Transverse colon (tissue), 4 donors: ENCODE results near the gene CRELD2. TPM values are rescaled to one million over a fixed set of nuclear protein-coding genes. Genes with fewer than 3 reads are reported as not detected.

Experiments
- DNase-seq: peaks from one replicate; pipeline ENCODE4 v3.0.0-alpha.2; 2019
- H3K27ac ChIP-seq, 4 donors: fragments of 200-600 bp; sonication (generic); 2 replicates each; pipeline ENCODE4 v1.5.1; 2016 to 2018; ENCODE audit warnings: inconsistent platforms in 4 of 4
- H3K27me3 ChIP-seq: fragments of 200-600 bp; sonication (generic); 2 replicates; pipeline ENCODE4 v1.5.1; 2017; ENCODE audit warnings: inconsistent platforms
- H3K36me3 ChIP-seq, 4 donors: fragments of 200-600 bp; sonication (generic); 2 replicates each; pipeline ENCODE4 v1.5.1; 2017 to 2019; ENCODE audit warnings: inconsistent platforms in 4 of 4
- H3K4me1 ChIP-seq, 4 donors: fragments of 200-600 bp; sonication (generic); 2 replicates each; pipeline ENCODE4 v1.5.1; 2017 to 2020; ENCODE audit warnings: inconsistent platforms in 4 of 4
- H3K4me3 ChIP-seq, 4 donors: fragments of 200-600 bp; sonication (generic); 1 replicate in 1 of 4; 2 replicates in 3 of 4; pipeline versions ENCODE4 v1.5.1 to v1.6.1; 2017 to 2019; ENCODE audit warnings: inconsistent platforms in 4 of 4
- H3K9me3 ChIP-seq, 2 donors: fragments of 200-600 bp; sonication (generic); 2 replicates each; pipeline ENCODE4 v1.5.1; 2017 to 2019; ENCODE audit warnings: inconsistent platforms in 2 of 2
- EP300 ChIP-seq: sonication (generic); formaldehyde crosslinking; IDR thresholded peaks from one replicate; pipeline ENCODE4 v1.6.1; 2017; ENCODE audit warnings: antibody characterized with exemption, low read depth
- POLR2A ChIP-seq: fragments of 450-650 bp; IDR thresholded peaks from one replicate; pipeline ENCODE4 v1.6.1; 2016; ENCODE audit warnings: antibody characterized with exemption, mild to moderate bottlenecking, moderate library complexity
- POLR2AphosphoS5 ChIP-seq, 3 donors: sonication (generic); formaldehyde crosslinking; IDR thresholded peaks; one replicate each; pipeline ENCODE4 v1.6.1; 2016; ENCODE audit warnings: antibody characterized with exemption in 3 of 3
- WGBS, 2 donors: methylation state at CpG; one replicate each; pipeline ENCODE4 v1.1.5; 2018; ENCODE audit warnings: low coverage in 1 of 2; 5-methylcytosine and 5-hydroxymethylcytosine counted together
- in situ Hi-C, 4 donors: fragments of 200-750 bp; cut with MboI; loops; one replicate each; pipeline versions ENCODE4 v1.15.0 to v1.15.1; 2017; ENCODE audit warnings: low sequenced_read_pairs in 3 of 4, low pct_ligation_motif_present in 1 of 4, low pct_unique_long_range_greater_than_20kb in 1 of 4
- intact Hi-C: fragments of 100-400 bp; cut with DNase I; formaldehyde crosslinking; loops from one replicate; pipeline ENCODE4 v1.15.1; 2023; ENCODE audit warnings: low total_unique reads
- total RNA-seq, 4 donors: library from RNA; depleted of rRNA; stranded (reverse); fragments of >200 nt; gene quantifications; one replicate each; pipeline ENCODE4 v1.1.0, GENCODE V29; 2016
- TF ChIP-seq, protein P1 (sequence below), 5 experiments: fragments of 200-600 bp in 3 of 5; fragments of 450-650 bp in 2 of 5; sonication (generic) in 3 of 5; IDR thresholded peaks; 1 replicate in 2 of 5; 2 replicates in 3 of 5; pipeline ENCODE4 v1.5.1; 2016 to 2017; ENCODE audit warnings: antibody characterized with exemption in 5 of 5, inconsistent platforms in 3 of 5, mild to moderate bottlenecking in 2 of 5, moderate library complexity in 1 of 5

Gene CRELD2
- total RNA-seq, 4 donors from 2014 or later, result 31.0 to 37.9 (median 36.4) TPM

DNA sequence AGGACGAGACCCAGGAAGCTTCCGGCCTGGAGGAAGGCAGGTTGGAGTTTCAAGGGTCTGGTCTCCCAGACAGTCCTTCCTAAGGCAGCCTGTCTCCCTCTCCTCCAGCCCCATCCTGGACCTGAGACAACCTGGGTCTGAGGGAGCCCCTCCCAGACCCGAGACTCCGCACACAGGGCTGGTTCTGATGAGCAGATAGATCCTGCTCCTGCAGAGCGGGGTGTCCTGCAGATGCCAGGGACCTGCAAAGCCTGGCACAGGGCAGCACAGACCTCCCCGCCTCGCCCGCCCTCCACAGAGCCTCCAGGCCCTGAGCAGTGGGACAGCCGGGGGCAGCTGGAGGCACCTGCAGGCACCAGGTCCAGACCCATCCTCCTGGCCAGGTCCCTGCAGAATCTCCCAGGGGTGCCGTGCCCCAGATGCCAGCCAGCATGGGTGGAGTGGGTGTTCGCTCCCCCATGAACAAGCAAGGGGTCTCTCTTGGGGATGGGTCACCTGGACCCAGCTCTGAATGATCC lies 49.9 kb downstream of the CRELD2 start:
- 87 to 100% methylated on average over 1 to 4 of the region's 11 CpGs for WGBS, 2 donors
- intact Hi-C loops, result no loop called here
- DNase-seq, result no peak

DNA sequence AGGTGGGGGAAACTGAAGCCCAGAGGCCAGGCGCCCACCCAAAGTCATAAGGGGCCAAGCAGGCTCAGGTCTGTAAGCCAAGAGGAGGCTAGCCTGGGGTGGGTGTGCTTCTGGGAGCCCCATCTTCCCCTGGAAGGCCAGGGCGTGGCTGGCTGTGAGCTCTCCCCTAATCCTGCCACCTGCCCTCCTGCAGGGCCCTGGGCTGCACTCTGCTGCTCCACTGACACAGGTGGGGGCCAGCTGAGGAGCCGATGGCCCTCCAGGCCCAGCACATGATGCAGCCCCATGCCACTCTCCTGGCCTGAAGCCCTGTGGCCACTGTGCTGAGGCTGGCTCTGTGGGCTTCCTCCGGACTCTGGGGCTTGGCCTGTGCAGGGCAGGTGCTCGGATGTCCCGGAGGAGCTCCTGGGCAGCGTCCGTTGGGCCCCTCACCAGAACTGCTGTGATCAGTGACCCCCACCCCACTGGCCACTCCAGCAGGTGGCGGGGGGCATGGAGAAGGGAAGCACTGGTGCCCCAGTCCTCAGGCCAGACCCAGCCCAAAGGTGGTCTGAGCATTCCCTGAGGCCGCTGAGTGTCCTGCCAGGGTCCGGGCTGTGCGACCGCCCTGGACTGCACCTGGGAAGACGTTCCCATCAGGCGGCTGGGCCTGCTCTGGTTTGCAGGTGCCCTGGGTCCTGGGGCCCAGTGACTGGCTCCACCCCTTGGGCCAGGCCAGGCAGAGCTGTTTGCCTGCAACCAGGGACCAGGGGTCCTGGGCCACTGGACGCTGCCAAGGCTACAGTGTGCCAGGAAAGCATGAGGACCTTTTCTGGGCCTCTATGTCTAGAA lies 50.6 kb downstream of the CRELD2 start:
- H3K4me3 ChIP-seq, result no peak overlapping the region
- intact Hi-C loops (no loop called here), in situ Hi-C loops (loop anchor here in 1 of 4 donors (25.0 kb wide), 1 partner anchor 107 kb away; the partner anchor contains the start of gene ZBED4)
- no peaks in the 10 kb centered on the region for H3K36me3 ChIP-seq
- no peaks in the 10 kb centered on the region for H3K27me3 ChIP-seq
- H3K27ac ChIP-seq, result peak overlapping the region in 3 of 4 donors; percentile 94 to 95 (median 95)
- DNase-seq, result no peak
- H3K4me1 ChIP-seq, result peaks cover 35 to 55% (median 50%) of the 10 kb centered on the region in 4 donors
- WGBS, 2 donors, result 96% methylated on average over 13 of the region's 16 CpGs; no CpG with 5 or more reads in 1 of the 2 donors
- TF ChIP-seq, protein P1, sequence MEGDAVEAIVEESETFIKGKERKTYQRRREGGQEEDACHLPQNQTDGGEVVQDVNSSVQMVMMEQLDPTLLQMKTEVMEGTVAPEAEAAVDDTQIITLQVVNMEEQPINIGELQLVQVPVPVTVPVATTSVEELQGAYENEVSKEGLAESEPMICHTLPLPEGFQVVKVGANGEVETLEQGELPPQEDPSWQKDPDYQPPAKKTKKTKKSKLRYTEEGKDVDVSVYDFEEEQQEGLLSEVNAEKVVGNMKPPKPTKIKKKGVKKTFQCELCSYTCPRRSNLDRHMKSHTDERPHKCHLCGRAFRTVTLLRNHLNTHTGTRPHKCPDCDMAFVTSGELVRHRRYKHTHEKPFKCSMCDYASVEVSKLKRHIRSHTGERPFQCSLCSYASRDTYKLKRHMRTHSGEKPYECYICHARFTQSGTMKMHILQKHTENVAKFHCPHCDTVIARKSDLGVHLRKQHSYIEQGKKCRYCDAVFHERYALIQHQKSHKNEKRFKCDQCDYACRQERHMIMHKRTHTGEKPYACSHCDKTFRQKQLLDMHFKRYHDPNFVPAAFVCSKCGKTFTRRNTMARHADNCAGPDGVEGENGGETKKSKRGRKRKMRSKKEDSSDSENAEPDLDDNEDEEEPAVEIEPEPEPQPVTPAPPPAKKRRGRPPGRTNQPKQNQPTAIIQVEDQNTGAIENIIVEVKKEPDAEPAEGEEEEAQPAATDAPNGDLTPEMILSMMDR (IDR thresholded peaks at IDR 0.05), result no peak
- no peak for TF ChIP-seq EP300
- H3K9me3 ChIP-seq, result no peaks in the 10 kb centered on the region

More for the DNA sequence above, 49.9 kb downstream of the CRELD2 start:
- no peak overlapping the region for H3K4me3 ChIP-seq
- H3K9me3 ChIP-seq, result no peaks in the 10 kb centered on the region
- in situ Hi-C loops, result loop anchor here in 1 of 4 donors (25.0 kb wide), 1 partner anchor 106 kb away; the partner anchor contains the start of gene ZBED4
- peaks cover 37 to 62% (median 57%) of the 10 kb centered on the region in 4 donors for H3K4me1 ChIP-seq
- H3K27me3 ChIP-seq, result no peaks in the 10 kb centered on the region
- peaks cover 0 to 4% (median 3%) of the 10 kb centered on the region in 4 donors for H3K36me3 ChIP-seq
- H3K27ac ChIP-seq, result peak overlapping the region; percentile 93 to 95 (median 94)
- TF ChIP-seq POLR2A (no peak), POLR2AphosphoS5 (IDR thresholded peaks at IDR 0.05) (no peak), EP300 (no peak)
- TF ChIP-seq, protein P1 (IDR thresholded peaks at IDR 0.05), result no peak

- peaks cover 28 to 48% (median 44%) of the 10 kb centered on the region in 4 donors for H3K4me1 ChIP-seq
- H3K36me3 ChIP-seq, result no peaks in the 10 kb centered on the region
- in situ Hi-C loops, result loop anchor here in 1 of 4 donors (25.0 kb wide), 1 partner anchor 108 kb away; the partner anchor contains the start of gene ZBED4
Observed at GRCh38 chr22:49969751-49970527, 51.5 kb downstream of the CRELD2 start.

GRCh38 chr22:49970528-49971231 lies 52.2 kb downstream of the CRELD2 start:
- peak; percentile 96 for DNase-seq
- Histone ChIP-seq H3K4me1 (peaks cover 26 to 43% (median 41%) of the 10 kb centered on the region in 4 donors), H3K9me3 (no peaks in the 10 kb centered on the region), H3K4me3 (peak overlapping the region; percentile 22 to 55 (median 40)), H3K27ac (peak overlapping the region; percentile 84 to 92 (median 90)), H3K36me3 (no peaks in the 10 kb centered on the region), H3K27me3 (no peaks in the 10 kb centered on the region)
- in situ Hi-C loops (loop anchor here in 1 of 4 donors (25.0 kb wide), 1 partner anchor 108 kb away; the partner anchor contains the start of gene ZBED4), intact Hi-C loops (no loop called here)
- peak; percentile 89 to 95 (median 91) for TF ChIP-seq POLR2AphosphoS5 (IDR thresholded peaks at IDR 0.05)
- peak; percentile 88 for TF ChIP-seq EP300
- TF ChIP-seq POLR2A, result peak; percentile 91
- TF ChIP-seq, protein P1 (IDR thresholded peaks at IDR 0.05), result no peak
- WGBS, 2 donors, result 9% methylated on average over 25 of the region's 32 CpGs; no CpG with 5 or more reads in 1 of the 2 donors

More at GRCh38 chr22:49969751-49970527, 51.5 kb downstream of the CRELD2 start:
- no peak for DNase-seq
- TF ChIP-seq POLR2A, result no peak
- Histone ChIP-seq H3K9me3 (no peaks in the 10 kb centered on the region), H3K27ac (peak overlapping the region; percentile 84 to 92 (median 90)), H3K4me3 (no peak overlapping the region), H3K27me3 (no peaks in the 10 kb centered on the region)
- intact Hi-C loops, result no loop called here
- 79% methylated on average over 8 of the region's 8 CpGs; no CpG with 5 or more reads in 1 of the 2 donors for WGBS, 2 donors
